ENCODE measurements around the gene C1QTNF6. TPM values are rescaled to one million over a fixed set of nuclear protein-coding genes. Genes with fewer than 3 reads are reported as not detected.

Gene C1QTNF6
- total RNA-seq, 1 experiment from 2014 or later: 15.2 TPM

DNA sequence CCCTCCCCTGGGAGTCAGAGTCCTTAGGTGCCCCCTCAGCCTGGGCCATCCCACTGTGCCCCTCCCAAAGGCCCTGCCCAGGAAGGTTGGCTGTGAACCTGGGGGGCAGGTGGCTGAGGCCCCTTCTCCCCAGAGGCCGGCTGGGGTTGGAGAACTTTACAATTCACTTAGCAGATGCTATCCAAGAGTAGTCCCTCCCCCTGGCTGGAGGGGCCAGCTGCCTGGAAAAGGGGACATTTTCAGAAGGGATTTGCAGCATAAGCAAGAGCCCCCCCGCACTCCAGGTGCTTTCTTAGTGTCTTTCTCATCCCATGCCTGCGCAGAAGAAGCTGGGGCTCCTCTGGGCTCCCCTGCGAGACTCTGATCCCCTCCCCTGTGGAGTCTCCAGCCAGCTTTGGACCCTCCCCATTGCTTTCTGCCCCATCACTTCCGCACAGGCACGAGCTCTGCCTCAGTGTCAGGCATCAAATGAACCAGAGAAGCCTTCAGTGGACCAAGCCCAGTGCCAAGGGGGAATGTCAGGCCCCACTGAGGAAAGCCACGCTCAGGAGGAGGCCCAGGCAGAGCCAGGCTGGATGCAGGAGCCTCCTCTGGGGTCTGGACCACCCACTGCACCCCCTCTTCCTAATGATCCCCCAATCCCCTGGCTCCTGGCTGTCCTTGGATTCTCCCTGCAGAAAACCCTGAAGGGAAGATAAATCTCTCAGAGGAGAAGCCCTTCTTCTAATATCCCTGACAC, 20.5 kb upstream of the C1QTNF6 start:
- DNase-seq (ENCODE audit: low read depth, low spot score): no peak
- ATAC-seq: no peak
- BruUV-seq (replicated peaks): no TSS peak
- no peak for TF ChIP-seq SRF (IDR thresholded peaks at IDR 0.05; ENCODE audit: low read depth)
- no peak for TF ChIP-seq TCF7L2 (IDR thresholded peaks at IDR 0.05; ENCODE audit: borderline replicate concordance, extremely low read depth, insufficient read depth, insufficient read length)
- TF ChIP-seq, protein P1, sequence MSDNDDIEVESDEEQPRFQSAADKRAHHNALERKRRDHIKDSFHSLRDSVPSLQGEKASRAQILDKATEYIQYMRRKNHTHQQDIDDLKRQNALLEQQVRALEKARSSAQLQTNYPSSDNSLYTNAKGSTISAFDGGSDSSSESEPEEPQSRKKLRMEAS (IDR thresholded peaks at IDR 0.05): no peak
- TF ChIP-seq, protein P2, sequence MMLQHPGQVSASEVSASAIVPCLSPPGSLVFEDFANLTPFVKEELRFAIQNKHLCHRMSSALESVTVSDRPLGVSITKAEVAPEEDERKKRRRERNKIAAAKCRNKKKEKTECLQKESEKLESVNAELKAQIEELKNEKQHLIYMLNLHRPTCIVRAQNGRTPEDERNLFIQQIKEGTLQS (IDR thresholded peaks at IDR 0.05): no peak
- TF ChIP-seq YY1 (IDR thresholded peaks at IDR 0.05; ENCODE audit: extremely low read depth, insufficient replicate concordance, low read depth, low read length): no peak
- TF ChIP-seq EZH2phosphoT487 (IDR thresholded peaks at IDR 0.05; ENCODE audit: borderline replicate concordance): no peak
- no peak for TF ChIP-seq ZFX (IDR thresholded peaks at IDR 0.05)
- TF ChIP-seq SIN3A (IDR thresholded peaks at IDR 0.05; ENCODE audit: low read depth): no peak
- TF ChIP-seq EZH2 (IDR thresholded peaks at IDR 0.05): no peak
- TF ChIP-seq CEBPB (IDR thresholded peaks at IDR 0.05; ENCODE audit: low read depth): no peak
- TF ChIP-seq, protein P3, sequence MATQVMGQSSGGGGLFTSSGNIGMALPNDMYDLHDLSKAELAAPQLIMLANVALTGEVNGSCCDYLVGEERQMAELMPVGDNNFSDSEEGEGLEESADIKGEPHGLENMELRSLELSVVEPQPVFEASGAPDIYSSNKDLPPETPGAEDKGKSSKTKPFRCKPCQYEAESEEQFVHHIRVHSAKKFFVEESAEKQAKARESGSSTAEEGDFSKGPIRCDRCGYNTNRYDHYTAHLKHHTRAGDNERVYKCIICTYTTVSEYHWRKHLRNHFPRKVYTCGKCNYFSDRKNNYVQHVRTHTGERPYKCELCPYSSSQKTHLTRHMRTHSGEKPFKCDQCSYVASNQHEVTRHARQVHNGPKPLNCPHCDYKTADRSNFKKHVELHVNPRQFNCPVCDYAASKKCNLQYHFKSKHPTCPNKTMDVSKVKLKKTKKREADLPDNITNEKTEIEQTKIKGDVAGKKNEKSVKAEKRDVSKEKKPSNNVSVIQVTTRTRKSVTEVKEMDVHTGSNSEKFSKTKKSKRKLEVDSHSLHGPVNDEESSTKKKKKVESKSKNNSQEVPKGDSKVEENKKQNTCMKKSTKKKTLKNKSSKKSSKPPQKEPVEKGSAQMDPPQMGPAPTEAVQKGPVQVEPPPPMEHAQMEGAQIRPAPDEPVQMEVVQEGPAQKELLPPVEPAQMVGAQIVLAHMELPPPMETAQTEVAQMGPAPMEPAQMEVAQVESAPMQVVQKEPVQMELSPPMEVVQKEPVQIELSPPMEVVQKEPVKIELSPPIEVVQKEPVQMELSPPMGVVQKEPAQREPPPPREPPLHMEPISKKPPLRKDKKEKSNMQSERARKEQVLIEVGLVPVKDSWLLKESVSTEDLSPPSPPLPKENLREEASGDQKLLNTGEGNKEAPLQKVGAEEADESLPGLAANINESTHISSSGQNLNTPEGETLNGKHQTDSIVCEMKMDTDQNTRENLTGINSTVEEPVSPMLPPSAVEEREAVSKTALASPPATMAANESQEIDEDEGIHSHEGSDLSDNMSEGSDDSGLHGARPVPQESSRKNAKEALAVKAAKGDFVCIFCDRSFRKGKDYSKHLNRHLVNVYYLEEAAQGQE (IDR thresholded peaks at IDR 0.05; ENCODE audit: low read depth): no peak
- intact Hi-C loops (cut with micrococcal nuclease): no loop called here
- Histone ChIP-seq H3K4me3 (replicated peaks in 1 of 2; ENCODE audit: low read depth in 1 of 2, low read length in 2 of 2) (no peak overlapping the region), H3K9me2 (ENCODE audit: insufficient read depth) (no peaks in the 10 kb centered on the region), H3K9ac (ENCODE audit: low read length) (no peak overlapping the region), H3K36me3 (ENCODE audit: control insufficient read depth in 1 of 2, insufficient read depth in 2 of 2, low read length in 2 of 2) (no peaks in the 10 kb centered on the region), H3K4me2 (ENCODE audit: low read length) (no peak overlapping the region), H2AFZ (ENCODE audit: low read depth, low read length, poor library complexity, severe bottlenecking) (no peak overlapping the region), H3K9me3 (ENCODE audit: control insufficient read depth in 1 of 2, insufficient read depth in 1 of 2, low read depth in 1 of 2, low read length in 2 of 2) (no peaks in the 10 kb centered on the region), H3K27ac (ENCODE audit: low read depth, low read length) (no peak overlapping the region), H3K4me1 (ENCODE audit: control insufficient read depth in 1 of 2, insufficient read depth in 2 of 2, low read length in 2 of 2) (no peaks in the 10 kb centered on the region), H4K20me1 (ENCODE audit: insufficient read depth) (no peaks in the 10 kb centered on the region), H3K27me3 (ENCODE audit: insufficient read depth, low read length) (no peaks in the 10 kb centered on the region), H3K79me2 (ENCODE audit: insufficient read depth, low read length) (no peaks in the 10 kb centered on the region)
- POLR2A ChIA-PET: interaction anchor here (1.0 kb wide), 1 partner anchor 9 kb away, joined by 3 read pairs; no protein-coding TSS in a partner anchor
- RAD21 ChIA-PET (ENCODE audit: low non-redundant PET in 1 of 2, low total read pairs in 2 of 2, uncharacterized antibody in 2 of 2, unreplicated experiment in 2 of 2): no interaction called here
- CTCF ChIA-PET: no interaction called here

Measured in HCT116 (cell line).